GM19238 (cell line): ENCODE measurements around the gene ATP6V1B1.
"Not testable (repeated sequence)": the region's sequence is repeated elsewhere in the genome, so short reads cannot be mapped to it uniquely, and the experiment has no call there.

ENCODE experiments used
- DNase-seq: peaks from one replicate; pipeline ENCODE4 v3.0.0; 2011; ENCODE audit warnings: low spot score; ENCODE audit not compliant: insufficient read length

The ATP6V1B1 gene

GRCh38 chr2:71005271-71006202 is 69.8 kb downstream of the ATP6V1B1 start:
- DNase-seq: no peak

DNA sequence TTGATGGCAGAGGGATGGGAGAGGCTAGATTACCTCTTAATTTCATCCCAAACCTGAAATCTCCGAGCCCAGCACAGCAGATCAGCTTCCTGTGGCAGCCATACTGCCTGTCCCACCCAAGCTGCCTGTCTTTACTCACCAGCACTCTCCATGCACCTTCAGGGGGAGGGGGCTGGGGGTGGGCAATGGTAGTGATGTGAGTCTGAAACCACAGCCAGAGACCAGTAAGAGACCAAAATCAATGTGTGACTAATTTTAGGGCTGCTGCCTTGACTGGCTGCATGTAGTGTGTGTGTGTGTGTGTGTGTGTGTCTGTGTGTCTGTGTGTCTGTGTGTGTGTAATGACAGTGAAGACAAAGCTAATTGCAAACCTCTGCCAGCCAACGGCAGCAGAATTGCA is 70.6 kb downstream of the ATP6V1B1 start:
- DNase-seq: no peak

- no peak for DNase-seq
Measured at GRCh38 chr2:71006955-71007799, 71.5 kb downstream of the ATP6V1B1 start.

DNA sequence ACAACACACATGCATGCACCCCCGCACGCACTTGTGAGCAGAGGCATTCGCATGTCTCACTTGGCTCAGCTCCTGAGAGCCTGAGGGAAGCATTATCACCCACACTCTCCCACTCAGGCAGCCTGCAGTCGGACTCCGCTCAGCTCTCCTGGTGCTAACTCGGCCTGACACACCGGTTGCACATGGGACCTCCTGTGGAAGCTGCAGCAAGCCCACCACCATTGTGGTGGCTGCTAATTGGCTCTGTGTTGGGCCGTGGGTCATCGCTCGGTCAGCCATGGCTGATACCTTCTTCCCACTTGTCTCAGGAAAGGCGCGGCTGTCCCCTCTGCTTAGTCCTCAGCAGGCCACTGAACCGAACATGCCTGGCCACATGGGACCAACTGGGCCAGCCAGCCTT is 72.6 kb downstream of the ATP6V1B1 start:
- no peak for DNase-seq

GRCh38 chr2:71011786-71012185 is 76.1 kb downstream of the ATP6V1B1 start:
- DNase-seq: not testable (repeated sequence)
